Effector CD8-positive, alpha-beta T cell (primary cell): ENCODE measurements around the gene FSTL4.
"Not testable (repeated sequence)": the region's sequence is repeated elsewhere in the genome, so short reads cannot be mapped to it uniquely, and the experiment has no call there.

ENCODE experiments used
- DNase-seq: peaks from one replicate; lab custom pipeline; 2025; lab: John Stamatoyannopoulos, UW

The FSTL4 gene

DNA sequence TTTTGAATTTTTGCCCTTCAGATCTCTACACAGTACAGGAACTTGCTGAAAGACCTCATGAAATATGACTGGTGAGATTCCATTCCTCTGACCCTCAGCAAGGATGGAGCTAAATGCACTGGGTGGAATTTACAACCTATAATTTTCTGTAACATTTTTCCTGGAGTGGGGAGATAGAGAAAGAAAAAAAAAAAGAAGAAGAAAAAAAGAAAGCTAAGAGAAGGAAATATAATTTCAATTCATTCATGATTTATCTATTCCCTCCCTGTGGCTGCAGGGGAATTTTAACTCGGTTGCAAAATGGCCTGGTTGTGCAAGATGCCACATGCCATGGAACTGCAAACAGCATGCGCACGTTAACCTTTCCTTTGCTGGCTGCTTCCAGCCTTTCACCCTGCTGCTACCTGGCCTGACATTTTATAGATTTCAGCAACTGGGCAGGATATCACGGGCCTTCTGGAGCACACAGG, 155.4 kb downstream of the FSTL4 start:
- DNase-seq: no peak

DNA sequence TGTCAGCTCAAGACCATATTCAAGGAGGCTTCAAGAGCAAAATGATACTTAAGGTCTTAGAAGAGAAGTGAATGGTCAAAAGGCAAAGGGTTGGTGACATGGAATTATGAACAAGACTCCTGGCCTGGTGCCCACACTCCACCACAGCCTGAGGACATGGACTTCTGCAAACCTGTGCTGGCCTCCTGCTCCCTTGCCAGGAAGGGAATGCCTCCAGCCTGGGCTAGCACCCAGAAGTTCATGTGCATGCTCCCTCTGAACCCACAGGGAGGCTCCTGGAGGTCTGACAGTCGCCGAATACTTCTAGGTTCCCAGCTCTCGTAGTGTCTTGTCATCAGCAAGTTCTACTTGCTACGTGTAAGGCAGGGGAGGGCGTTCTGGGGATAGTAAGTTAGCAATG, 156.7 kb downstream of the FSTL4 start:
- DNase-seq: no peak

DNA sequence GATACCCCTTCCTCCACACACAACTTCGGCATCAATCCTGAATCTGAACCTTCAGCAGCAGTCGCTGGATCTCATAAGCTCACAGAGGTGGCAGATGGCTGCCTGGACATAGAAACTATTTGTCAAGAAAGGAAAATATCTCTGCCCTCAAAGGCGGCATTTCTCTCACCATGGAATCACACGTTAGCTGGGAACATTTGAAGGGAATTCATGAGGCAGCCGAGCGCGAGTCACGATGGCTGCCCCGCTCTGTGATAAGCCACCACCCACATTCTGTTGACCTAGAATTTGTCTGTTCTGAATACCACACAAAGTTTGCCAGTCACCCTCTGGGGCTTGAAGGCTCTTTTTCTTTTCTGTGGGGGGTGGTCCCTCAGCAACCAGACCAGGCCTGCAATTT, 157.9 kb downstream of the FSTL4 start:
- DNase-seq: no peak

DNA sequence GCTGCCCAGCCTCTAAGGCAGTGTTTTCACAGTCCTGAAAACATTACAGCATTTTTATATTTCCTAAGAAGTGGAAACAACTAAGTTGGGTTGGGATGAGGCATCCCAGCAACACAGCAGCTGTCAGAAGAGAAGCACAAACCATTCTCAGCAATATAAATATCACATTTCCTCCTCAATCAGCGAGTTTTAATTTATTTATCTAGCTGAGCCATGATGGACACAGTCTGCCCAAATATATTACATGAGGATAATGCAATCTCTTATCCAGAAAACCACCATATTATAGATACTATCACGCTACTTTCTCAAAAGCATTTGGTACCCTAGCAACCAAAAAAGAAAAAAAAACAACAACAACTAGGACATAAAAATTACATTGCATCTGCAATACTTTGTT, 158.5 kb downstream of the FSTL4 start:
- no peak for DNase-seq

DNA sequence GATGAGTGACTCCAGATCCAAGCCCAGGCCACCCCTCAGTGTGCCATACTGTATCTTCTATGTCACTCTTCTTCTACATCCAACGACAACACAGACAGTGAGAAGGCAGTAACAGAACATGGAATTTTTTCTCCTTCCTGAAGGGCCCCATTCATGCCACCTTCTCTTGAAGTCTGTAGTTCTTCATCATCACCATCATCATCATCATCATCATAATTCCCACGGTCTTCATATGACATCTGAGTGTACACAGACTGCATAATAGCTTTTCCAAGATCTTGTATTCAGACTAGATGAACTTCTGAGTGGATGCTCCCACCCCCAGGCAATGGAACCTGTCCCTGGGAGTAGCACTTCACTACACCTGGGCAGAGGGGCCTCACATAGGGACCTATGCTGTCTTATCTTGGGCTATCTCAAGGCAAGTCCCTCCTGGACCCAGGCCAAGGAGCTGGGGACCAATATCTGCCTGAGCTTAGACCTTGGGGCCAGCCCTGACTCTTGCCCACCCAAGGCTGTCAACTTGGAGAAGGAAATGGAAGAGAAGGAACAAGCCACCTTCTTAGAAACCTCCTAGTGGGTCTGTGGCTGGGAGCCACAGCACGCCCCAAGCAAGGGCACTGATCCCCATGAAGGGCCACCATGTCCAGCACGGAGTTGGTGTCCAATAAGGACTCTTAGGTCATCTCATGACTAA, 159.1 kb downstream of the FSTL4 start:
- DNase-seq: no peak

DNA sequence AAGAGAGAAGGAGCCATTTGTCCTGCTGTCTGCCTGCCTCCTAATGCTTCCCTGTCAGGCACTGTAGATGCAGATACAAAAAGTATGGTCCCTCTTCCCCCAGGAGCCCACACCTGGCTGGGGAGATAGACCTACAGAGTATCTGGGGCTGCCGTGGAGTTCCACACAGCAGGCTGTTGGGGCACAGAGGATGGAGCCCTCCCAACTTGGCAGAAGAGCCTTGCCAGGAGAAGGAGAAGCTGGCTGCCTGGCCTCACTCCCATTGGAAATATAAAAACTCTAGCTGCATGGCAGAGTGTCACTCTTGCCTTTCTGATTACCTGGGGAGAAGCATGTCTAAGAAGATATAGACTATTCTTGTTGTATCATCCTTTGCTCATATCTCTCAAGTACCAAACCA, 160.4 kb downstream of the FSTL4 start:
- DNase-seq: no peak

DNA sequence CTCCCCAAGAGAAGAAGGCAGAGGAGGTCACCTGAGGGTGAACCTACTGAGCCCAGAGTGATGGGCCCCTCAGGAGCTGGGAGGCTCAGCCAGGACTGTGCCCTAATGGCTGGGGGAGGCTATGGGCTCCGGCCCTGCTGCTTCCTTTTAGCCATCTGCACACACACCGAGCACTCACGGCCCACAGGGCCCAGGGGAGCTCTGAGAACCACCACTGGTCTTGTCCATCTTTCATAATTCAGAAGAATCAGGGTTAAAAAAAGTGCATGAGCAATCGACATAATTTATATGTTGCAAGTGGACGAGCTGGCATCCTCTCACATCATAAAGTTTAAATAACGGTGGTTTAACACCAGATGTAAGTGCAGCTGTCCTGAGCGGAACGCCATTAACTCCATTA, 162.1 kb downstream of the FSTL4 start:
- no peak for DNase-seq

DNA sequence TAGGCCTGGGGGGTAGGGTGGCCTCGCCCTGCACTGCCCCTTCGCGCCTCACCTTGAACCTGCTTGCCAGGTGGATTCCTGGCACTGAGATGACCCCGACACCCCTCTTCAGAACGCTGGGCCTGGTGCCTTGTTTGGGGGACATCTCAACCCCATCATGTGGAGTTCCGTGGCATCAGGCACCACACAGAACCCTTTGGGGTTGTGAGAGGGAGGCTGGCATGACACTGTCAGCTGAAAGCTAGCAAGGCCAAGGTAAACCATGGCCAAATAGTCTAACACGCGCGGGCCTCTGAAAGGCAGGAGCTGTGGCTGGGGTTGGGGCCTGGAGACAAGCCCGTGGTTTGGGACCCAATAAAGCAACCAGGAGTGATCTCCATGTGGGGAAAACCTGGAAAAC, 163.2 kb downstream of the FSTL4 start:
- DNase-seq: no peak

DNA sequence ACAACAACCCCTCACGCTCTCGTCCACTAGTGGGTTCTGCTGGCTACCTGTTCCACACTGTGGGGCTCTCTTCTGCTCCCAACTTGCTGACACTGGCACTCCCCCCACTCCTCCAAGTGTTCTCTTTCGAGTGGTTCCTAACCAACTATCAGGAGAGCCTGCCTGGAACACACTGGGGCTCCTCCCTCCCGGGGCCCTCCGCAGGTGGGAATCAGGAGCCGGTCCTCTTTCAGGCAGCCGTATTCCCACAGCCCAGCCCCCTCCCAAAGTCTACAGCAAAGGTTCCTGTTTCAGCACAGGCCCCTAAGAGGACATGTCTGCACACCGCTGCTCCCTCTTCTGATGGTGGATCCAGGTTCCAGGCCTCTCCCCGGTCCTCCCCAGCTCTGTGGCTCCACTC, 165.9 kb downstream of the FSTL4 start:
- no peak for DNase-seq

DNA sequence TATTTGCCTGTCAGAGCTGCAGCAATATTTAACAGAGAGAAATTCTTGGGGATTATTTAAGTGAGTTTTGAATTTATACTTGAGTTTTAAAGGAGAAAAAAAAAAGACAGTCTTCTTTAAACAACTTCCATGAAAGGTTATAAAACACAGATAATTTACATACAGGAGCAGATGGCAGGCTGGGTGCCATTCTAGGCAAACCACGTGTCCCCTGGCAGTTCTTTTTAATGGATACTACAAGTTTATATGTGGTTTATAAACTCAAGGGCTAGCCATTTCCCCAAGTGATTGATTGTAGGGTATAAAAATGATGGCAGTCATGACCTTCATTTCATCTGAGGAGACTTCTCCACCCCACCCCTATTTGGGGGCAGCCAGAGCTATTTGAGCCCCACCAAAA, 166.6 kb downstream of the FSTL4 start:
- DNase-seq: no peak

DNA sequence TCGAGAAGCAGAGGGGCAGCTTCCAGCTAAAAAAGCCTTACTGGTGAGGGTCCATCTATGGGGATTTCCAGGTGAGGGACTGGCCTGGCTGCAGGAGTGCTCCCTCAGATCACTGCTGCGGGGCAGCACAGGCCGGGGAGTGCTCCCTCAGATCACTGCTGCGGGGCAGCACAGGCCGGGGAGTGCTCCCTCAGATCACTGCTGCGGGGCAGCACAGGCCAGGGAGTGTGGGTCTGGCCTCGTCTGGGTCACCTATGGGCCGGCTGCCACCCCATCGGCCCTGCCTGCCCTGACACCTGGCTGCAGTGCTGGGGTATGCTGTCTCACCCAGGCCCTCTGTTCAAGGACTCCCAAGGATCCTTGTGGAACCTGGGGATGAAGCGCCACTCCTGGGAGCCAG, 167.1 kb downstream of the FSTL4 start:
- not testable (repeated sequence) for DNase-seq

DNA sequence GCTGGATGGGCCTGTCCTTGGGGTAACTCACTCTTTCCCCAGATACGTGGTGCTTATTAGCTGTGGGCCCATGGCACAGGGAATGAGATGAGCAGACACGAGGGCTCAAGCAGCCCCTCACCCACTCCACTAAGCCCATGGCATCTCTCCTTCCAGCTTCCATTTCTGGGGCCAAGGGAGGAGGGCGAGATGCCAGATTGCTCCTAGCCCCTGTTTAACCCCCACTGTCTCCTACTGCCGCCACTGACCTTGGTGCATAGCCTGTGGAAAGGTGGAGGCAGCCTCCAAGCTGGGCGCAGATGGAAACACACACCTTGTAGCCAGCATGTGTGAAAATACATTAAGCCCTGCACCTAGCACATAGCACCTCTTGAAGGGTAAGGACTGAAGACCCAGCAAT, 167.6 kb downstream of the FSTL4 start:
- DNase-seq: no peak

DNA sequence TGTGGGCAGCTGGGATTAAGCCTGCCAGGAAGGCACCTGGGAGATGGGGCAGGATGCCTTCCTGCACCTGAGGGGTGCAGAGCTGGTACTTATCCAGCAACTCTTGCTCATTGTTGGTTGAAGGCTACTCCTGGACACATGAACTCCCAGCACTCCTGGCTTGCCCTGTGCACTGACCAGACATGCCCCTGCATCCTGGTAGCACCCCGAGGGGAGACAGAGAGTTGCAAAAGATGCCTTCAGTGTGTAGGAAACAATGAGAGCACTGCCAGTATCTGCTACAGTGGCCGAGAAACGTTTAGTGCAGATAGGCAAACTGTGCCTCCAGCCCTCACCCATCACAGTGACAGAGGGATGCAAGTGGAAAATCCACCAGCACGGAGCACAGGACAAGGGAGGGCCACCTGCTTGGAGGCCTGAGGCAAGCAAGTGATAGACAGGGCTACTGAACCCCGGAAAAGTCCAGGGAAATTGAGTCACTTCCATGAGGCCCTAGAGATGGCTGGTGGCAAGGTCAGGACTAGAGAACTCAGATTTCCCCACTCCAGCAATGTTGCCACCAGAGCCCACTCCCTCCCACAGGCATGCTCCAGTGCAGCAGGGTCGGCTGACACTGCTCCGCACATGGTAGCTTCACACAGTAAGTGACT, 171.1 kb downstream of the FSTL4 start:
- DNase-seq: no peak

DNA sequence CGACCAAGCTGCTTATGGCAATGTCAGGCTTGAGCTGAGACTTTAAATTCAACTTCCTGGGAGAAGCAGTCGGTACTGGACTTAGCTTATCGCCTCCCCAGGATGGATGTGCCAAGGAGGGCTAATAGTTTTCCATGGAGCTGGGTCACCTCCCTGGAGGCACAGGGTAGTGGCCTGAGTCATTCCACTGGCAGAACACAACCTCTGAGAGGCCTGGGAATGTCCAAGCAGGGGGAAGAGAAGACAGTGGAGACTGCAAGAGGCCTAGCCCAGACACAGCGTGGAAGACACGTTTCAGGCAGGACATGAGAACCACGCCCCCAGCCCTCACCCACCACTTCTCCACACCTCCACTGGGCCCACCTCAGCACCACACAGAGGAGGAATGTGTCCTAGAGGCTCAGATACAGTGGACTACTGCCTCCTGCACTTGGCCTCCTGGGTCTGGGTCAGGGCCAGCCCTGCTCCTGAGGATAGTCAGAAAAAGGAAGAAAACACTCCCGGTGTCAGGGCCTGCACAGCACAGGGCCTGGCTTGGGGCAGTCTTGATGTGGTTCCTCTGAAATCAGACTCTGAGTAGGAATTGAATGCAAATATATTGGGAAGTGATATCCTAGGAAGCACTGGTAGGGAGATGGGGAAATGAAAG, 171.8 kb downstream of the FSTL4 start:
- DNase-seq: no peak

DNA sequence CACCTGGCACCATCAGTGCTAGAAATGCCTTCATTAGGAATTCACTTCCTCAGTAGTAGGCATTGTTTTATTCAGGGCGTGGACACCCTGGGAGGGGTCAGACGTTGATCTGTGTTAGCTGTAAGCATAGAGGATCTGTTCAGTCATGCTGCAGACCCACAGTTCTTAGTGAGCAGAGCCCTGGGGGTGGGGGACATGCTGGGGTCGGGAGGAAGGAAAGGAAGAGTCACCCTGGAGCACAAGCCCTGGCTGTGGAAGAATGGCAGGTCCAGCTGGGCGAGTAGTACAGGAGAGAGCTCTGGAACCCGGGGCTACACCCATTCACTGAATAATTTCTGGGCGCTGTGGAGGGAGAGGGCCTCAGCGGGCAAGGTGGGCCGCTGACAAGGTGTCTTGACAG, 172.5 kb downstream of the FSTL4 start:
- DNase-seq: no peak

DNA sequence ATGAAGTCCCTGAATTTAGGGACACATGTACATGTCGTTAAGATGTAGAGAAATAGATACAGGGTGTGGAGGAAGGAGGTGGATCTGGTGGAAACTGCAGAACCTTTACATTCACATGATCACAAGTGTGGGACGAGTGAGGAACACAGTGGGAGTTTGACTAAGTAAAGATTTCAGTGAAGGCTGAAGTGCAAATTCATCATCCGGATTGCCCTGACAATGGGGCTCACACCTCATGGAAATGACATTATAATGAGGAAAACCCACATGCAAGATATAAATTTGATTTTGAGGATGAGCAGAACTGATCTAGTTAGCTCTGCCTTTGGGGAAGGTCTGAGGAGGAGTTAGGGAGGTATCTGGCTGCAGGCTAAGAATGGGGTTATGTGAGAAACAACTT, 173.9 kb downstream of the FSTL4 start:
- no peak for DNase-seq

DNA sequence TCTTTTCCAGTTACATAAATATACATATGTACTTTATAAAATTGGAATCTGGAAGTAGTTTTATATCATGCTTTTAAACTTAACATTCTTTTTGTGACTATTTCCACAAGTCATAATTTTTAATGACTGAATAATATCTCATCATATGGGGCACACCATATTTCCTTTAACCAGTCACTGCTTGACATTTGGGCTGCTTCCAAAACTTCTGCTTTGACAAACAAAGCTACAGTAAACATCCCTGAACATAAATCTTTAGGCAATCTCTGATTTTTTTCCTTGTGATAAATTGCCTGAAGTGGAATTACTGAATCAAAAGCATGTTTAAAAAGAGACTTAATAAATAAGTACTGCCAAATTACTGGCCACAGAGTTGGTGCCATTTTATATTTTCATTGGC, 178.0 kb downstream of the FSTL4 start:
- no peak for DNase-seq

DNA sequence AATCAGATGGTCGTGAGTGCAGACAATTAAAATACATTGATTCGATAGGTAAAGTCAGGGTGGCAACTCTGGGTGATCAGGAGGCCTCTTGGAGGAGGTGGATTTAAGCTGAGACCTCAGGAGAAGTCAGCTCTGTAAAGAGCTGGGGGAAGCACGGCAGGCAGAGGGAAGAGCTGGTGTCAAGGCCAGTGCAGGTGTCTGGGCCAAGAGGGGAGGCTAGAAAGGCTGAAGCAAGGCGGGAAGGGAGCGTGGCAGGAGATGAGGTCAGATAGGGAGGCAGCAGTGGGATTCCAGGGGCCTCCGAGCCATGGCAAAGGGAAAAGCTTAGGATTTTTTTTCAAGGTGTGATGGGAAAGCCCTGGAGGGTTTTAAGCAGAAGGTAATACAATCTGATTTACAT, 178.7 kb downstream of the FSTL4 start:
- DNase-seq: no peak

DNA sequence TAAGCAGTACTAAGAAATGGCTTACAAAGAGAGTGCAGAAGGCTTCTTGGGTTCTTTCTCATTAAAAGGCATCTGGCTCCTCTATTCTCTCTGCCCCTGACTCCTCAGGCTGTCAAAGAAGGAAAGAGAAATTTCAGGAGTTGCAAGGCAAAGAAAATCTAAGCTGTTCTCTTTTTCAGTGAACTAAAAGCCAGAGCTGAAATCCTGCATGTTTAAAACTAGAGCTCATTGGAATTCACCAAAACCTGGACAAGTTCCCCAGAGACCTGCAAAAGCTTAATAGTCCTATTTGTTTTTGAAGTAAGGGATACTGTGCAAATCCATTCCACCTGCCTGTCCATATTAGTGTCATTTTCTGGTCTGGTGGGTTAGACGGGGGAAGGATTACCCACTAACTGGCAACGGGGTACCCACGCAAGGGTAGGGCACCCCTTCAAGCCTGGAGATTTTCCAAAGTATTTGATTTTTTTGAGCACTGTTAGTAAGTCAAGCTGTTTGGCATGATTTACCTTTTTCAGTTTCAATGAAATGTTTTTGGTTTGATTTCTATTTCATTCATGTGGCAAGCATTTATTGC, 179.3 kb downstream of the FSTL4 start:
- no peak for DNase-seq

DNA sequence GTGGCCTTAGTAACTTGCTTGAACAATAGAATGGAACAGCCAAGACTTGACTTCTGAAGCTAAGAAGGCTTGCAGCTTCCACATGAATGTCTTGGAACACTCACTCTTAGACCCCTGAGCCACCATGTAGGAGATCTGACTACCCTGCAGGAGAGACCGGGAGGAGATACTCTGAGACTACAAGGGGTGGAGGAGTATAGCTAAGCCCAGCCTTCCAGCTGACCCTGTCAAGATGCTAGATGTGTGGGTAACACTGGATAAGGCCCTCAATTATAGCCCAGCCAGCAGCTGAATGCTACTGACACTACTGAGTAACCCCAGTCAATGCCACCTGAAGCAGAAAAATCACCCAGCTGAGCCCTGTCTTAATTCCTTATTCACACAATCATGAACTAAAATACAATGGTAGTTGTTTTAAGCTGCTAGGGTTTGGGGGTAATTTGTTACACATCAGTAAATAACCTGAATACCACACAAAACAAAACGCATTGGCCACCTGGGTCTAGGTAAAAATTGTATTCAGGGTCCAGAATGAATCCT, 180.9 kb downstream of the FSTL4 start:
- no peak for DNase-seq

DNA sequence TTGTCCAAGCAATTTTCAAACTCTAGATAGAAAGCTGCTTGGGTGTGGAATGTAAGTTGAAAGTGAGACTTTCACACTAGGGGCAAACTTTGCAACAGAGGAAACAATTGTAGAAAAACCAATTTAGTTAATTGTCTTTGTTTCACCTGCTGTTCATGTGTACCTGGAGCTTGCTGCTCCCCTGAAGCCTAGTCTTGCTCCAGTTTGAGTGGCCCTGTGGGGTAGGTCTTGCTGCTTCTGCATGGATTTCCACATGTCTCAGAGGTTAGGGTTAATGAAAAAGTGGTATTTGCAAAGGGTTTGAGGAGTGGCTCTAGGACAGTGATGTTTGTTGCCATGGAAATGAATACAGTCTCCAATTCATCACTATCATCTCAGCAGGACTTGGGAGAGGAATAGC, 182.2 kb downstream of the FSTL4 start:
- DNase-seq: no peak

DNA sequence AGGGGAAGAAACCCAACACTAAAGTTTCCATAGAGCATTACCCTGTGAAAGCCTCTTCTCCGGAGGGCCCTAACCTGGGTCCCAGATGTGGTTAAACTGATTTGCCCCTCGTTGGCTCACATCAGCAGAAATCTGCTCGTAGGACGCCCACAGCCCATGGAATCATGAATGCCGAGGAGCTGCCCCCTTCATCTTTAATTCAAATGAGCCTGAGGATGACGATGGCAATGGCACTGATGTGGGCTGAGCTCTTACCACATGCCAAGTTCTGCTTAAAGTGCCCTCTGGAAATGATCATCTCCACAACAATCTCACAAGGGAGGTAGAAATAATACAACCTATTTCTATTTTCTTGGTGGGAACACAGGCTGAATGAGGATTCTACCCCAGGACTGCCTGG, 183.3 kb downstream of the FSTL4 start:
- no peak for DNase-seq
